ENCODE results near the gene FERMT3.
"Not testable (repeated sequence)": the region's sequence is repeated elsewhere in the genome, so short reads cannot be mapped to it uniquely, and the experiment has no call there.

Gene FERMT3

GRCh38 chr11:64206457-64207255 lies at the start of gene FERMT3:
TSS of gene FERMT3 (plus strand) at chr11:64206721. CDS start at chr11:64207365, 644 bp downstream.
- FAIRE-seq = no peak

GRCh38 chr11:64157631-64158394 lies 48.7 kb upstream of the FERMT3 start:
- FAIRE-seq = no peak

GRCh38 chr11:64161037-64161436 lies 45.5 kb upstream of the FERMT3 start:
- no peak for FAIRE-seq

- FAIRE-seq = not testable (repeated sequence)
Observed at GRCh38 chr11:64162769-64163168, 43.8 kb upstream of the FERMT3 start.

- no peak for FAIRE-seq
Observed at GRCh38 chr11:64163951-64164350, 42.6 kb upstream of the FERMT3 start.

- no peak for FAIRE-seq
Observed at GRCh38 chr11:64164392-64165312, 41.9 kb upstream of the FERMT3 start.

- FAIRE-seq = no peak
Observed at GRCh38 chr11:64165481-64165841, 41.1 kb upstream of the FERMT3 start.

GRCh38 chr11:64165842-64166635 lies 40.5 kb upstream of the FERMT3 start, which contains the start of gene MACROD1:
TSS of gene MACROD1 (minus strand) at chr11:64166113. CDS start at chr11:64165994, 119 bp downstream.
- FAIRE-seq = no peak

GRCh38 chr11:64170419-64170818 lies 36.1 kb upstream of the FERMT3 start:
- FAIRE-seq = no peak

- no peak for FAIRE-seq
Observed at GRCh38 chr11:64173616-64174355, 32.7 kb upstream of the FERMT3 start.

GRCh38 chr11:64176751-64177150 lies 29.8 kb upstream of the FERMT3 start:
- no peak for FAIRE-seq

GRCh38 chr11:64178203-64178602 lies 28.3 kb upstream of the FERMT3 start:
- no peak for FAIRE-seq

- FAIRE-seq = no peak
Observed at GRCh38 chr11:64178951-64179639, 27.4 kb upstream of the FERMT3 start.

- no peak for FAIRE-seq
Observed at GRCh38 chr11:64180891-64181290, 25.6 kb upstream of the FERMT3 start.

GRCh38 chr11:64181506-64182411 lies 24.8 kb upstream of the FERMT3 start:
- peak; percentile 64 for FAIRE-seq

GRCh38 chr11:64183890-64184289 lies 22.6 kb upstream of the FERMT3 start:
- FAIRE-seq = no peak

- no peak for FAIRE-seq
Observed at GRCh38 chr11:64185175-64185692, 21.3 kb upstream of the FERMT3 start.

- peak; percentile 98 for FAIRE-seq
Observed at GRCh38 chr11:64185693-64186491, 20.6 kb upstream of the FERMT3 start, which contains the start of gene STIP1. TSS of gene STIP1 (plus strand) at chr11:64186171. CDS start at chr11:64186262, 91 bp downstream.
